Measurements from ENCODE around the gene TMEM100.

DNA sequence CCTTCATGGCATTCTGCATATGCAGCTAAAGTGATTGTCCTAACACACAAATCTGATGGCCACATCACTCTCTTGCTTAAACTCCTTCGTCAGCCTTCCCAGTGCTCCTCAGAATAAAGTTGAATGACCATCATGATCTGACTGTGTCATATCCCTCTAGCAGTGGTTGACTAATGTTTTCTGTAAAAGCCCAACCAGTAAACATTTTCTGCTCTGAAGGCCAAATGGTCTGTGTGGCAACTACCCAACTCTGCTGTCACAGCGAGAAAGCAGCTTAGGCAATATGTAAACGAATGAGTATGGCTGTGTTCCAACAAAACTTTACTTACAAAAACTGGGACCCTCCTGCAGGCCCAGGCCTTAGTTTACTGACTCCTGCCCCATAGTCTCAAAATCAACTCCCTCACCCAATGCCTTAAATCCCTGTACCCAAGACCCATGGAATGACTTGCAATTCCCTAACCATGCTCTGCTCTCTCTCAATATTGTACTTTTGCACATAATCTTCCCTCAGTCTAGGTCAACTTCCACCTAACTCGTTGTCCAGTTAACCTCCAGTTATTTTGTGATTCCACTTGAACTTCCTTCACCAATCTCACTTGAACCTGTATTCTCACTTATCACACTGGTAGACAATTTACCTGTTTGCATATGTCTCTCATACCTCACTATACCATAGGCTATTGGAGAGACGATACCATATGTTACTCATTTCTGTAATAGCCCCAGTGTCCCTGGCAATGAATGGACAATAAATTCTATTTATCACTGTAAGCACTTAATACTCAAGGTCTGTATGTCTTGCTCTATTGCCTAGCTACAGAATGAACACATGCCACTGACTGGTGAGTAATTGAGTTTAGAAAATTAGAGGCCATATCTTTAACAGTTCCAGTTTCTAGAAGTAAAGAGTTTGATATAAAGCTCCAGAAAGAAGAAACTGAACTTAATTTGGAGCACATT lies 29.1 kb downstream of the TMEM100 start:
- TF ChIP-seq, protein P1, sequence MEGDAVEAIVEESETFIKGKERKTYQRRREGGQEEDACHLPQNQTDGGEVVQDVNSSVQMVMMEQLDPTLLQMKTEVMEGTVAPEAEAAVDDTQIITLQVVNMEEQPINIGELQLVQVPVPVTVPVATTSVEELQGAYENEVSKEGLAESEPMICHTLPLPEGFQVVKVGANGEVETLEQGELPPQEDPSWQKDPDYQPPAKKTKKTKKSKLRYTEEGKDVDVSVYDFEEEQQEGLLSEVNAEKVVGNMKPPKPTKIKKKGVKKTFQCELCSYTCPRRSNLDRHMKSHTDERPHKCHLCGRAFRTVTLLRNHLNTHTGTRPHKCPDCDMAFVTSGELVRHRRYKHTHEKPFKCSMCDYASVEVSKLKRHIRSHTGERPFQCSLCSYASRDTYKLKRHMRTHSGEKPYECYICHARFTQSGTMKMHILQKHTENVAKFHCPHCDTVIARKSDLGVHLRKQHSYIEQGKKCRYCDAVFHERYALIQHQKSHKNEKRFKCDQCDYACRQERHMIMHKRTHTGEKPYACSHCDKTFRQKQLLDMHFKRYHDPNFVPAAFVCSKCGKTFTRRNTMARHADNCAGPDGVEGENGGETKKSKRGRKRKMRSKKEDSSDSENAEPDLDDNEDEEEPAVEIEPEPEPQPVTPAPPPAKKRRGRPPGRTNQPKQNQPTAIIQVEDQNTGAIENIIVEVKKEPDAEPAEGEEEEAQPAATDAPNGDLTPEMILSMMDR (conservative IDR thresholded peaks at IDR 0.05): no peak
- no peak for TF ChIP-seq EZH2 (IDR thresholded peaks at IDR 0.05; ENCODE audit: low read depth)
